Measurements from ENCODE around the gene LARGE1.

LARGE1 gene

GRCh38 chr22:33735978-33736377 is 184.3 kb downstream of the LARGE1 start:
- DNase-seq (ENCODE audit: low read depth in 1 of 2, low spot score in 1 of 2) = no peak

DNA sequence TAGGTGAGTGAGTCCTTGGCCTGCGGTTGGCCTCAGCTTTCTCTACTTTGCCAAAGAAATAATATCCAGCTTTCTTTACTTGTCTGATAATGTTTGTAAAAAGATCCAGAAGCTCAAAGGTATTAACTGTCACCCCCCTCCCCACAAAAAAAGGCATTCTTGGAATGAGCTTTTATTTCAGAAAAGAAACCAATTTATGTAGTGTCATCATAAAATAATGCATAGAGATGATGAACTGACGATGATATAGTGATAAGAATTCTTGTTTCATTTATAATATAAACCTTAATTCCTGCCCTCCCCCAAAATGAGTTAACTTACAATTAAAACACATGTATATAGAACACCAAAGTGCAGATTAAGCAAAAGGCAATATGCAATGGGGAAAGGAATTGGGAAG is 191.4 kb downstream of the LARGE1 start:
- DNase-seq (ENCODE audit: low read depth in 1 of 2, low spot score in 1 of 2) = no peak

GRCh38 chr22:33726294-33726734 is 194.0 kb downstream of the LARGE1 start:
- no peak for DNase-seq (ENCODE audit: low read depth in 1 of 2, low spot score in 1 of 2)

DNA sequence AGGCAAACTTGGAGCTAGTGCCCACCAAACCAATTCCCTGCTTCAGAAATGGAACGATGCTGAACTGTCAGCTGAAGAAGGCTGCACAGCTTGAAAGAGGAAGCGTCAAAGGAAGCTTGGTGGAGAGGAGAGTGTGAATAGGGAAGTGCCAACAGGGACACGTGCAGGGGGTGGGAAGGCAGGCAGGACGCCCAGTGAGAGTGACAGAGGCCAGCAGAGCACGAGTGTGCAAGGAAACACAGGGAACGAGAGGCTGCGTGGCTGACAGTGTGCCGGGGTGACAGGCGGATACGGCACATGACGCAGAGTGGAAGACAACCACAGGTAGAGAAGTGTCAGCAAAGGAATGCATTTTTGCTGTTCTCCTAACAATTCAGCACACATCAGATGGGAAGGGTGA is 196.4 kb downstream of the LARGE1 start:
- DNase-seq (ENCODE audit: low read depth in 1 of 2, low spot score in 1 of 2) = no peak

GRCh38 chr22:33722816-33723215 is 197.5 kb downstream of the LARGE1 start:
- no peak for DNase-seq (ENCODE audit: low read depth in 1 of 2, low spot score in 1 of 2)

DNA sequence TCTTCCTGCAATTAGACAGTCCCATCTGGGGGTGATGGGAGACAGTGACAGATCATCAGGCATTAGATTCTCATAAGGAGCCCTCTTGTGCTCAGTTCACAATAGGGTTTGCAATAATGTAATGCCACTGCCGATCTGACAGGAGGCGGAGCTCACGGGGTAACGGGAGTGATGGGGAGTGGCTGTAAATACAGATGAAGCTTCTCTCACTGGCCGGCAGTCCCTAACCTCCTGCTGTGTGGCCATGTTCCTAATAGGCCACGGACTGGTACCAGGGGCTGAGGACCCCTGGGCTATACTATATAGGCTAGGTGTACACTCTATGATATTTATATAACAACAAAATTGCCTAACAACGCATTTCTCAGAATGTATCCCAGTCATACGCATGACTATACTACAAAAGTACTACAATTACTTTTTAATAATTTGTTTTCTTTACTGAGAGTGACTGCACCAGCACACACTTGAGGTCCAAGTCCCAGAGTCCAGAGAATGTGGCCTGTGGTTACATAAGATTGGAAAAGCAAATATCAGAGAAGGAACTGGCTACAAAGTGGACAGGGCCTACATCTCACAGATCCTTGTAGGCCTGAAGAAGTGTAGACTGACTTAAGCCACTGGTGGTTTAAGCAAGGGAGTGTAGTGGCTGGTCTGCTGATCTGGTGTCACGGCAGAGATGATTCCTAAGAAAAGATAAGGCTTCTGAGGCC is 200.0 kb downstream of the LARGE1 start:
- no peak for DNase-seq (ENCODE audit: low read depth in 1 of 2, low spot score in 1 of 2)

GRCh38 chr22:33717694-33718396 is 202.4 kb downstream of the LARGE1 start:
- DNase-seq (ENCODE audit: low read depth in 1 of 2, low spot score in 1 of 2) = no peak

GRCh38 chr22:33715237-33715985 is 204.9 kb downstream of the LARGE1 start:
- DNase-seq (ENCODE audit: low read depth in 1 of 2, low spot score in 1 of 2) = no peak

- no peak for DNase-seq (ENCODE audit: low read depth in 1 of 2, low spot score in 1 of 2)
Observed at GRCh38 chr22:33710326-33710725, 209.9 kb downstream of the LARGE1 start.

GRCh38 chr22:33707581-33707980 is 212.7 kb downstream of the LARGE1 start:
- DNase-seq (ENCODE audit: low read depth in 1 of 2, low spot score in 1 of 2) = no peak

- DNase-seq (ENCODE audit: low read depth in 1 of 2, low spot score in 1 of 2) = no peak
Observed at GRCh38 chr22:33706100-33706499, 214.2 kb downstream of the LARGE1 start.

DNA sequence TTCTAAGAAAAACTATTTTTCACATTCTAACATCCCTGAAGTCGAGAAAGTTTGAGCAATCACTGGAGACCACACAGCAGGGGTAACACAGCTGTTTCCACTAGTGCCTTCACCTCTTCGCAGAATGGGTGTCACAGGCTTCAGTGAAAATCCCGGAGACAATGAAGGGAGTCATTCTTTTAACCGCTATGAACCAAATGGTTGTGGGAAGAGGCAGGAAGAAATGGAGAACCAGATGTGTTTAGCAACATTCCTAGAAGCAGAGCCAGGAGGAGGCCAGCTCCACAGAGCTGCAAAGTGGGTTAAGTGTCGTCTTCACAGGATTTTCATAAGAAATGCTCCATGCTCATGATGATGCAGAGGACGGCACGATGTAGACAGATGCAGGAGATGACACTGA is 221.1 kb downstream of the LARGE1 start:
- no peak for DNase-seq (ENCODE audit: low read depth in 1 of 2, low spot score in 1 of 2)

DNA sequence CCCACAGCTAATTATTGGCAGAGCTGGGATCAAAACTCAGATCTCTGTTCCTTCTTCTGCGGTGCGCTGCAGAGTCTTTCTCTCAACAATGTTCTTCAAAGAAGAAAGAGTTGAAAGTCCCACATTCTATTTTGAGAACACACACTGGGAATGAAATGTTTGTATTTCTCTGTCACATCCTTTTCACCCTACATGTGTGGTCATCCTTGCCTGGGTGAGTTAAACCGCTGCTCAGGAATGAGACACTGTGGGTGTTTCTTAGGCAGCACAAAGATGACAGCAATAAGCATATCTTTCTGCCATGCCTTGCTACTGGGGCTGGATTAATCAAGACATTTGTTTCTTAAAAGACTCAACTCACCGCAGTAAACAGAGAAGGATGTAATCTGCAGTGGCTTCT is 222.6 kb downstream of the LARGE1 start:
- no peak for DNase-seq (ENCODE audit: low read depth in 1 of 2, low spot score in 1 of 2)

GRCh38 chr22:33691057-33691630 is 229.1 kb downstream of the LARGE1 start:
- DNase-seq (ENCODE audit: low read depth in 1 of 2, low spot score in 1 of 2) = no peak

DNA sequence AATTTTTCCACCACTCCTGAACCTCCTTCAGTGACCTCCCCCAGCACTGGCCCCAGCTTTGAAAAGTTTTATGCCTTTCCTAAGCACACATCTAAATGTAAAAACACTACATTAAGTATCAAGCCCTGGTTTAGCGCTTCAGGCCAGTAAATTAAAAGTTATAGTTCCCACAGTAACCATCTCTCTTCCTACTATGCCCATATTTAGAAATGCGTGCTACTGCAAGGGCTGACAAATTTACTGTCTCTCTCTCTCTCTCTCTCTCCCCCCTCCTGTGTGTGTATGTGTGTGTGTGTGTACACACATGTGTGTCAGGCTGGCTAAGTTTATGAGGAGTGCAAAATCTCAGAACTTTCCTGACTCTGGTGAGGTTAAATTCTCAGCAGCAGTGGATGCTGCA is 231.4 kb downstream of the LARGE1 start:
- no peak for DNase-seq (ENCODE audit: low read depth in 1 of 2, low spot score in 1 of 2)

DNA sequence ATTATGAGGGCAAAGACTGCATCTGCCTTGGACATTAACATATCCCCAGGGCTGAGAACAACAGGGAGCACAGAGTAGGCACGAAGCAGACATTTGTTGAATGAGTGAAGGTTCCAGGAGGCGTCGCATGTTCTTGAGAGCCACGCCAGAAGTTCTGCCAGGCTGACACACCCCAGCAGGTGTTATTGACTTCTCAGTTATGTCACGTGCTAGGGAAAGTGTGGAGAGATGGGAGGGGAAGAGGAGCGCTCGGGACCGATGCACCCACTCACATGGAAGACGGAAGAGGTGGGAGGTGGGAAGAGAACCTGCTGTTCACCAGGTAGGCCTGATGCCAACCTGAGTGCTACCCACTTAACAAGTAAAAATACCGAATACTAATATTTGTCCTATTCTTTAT is 232.8 kb downstream of the LARGE1 start:
- no peak for DNase-seq (ENCODE audit: low read depth in 1 of 2, low spot score in 1 of 2)

- no peak for DNase-seq (ENCODE audit: low read depth in 1 of 2, low spot score in 1 of 2)
Observed at GRCh38 chr22:33684087-33684486, 236.2 kb downstream of the LARGE1 start.

DNA sequence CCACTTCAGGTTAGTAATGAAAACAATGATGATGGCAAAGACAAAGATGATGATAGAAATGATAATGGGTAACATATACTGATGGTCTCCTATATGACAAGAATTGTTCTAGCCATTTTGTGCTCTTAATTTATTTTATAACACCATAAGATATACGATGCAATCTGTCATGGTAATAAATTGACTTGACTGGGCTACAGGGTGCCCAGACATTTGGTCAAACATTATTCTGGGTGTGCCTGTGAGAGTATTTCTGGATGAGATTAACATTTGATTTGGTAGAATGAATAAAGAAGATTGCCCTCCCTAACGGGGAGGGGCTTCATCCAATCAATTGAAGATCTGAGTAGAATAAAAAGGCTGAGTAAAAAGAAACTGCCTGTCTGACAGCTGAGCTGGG is 237.3 kb downstream of the LARGE1 start:
- no peak for DNase-seq (ENCODE audit: low read depth in 1 of 2, low spot score in 1 of 2)

DNA sequence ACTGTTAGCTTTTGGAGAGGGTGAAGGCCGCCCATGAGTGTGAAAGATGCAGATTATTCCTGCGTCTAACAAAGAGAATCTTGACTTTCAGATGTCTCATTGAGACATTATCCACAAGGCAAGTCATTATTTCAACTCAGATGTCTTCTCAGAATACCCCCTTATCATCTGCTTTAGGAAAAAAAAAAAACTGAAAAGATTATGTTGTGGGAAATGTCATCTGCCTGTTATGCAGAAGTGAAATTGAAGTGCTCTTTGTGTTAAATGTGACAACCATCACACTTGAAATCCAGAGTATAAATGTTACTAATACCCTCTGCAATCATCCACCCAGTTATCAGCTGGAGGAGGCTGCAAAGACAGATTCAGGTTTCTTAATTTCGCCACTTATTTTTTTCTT is 239.6 kb downstream of the LARGE1 start:
- no peak for DNase-seq (ENCODE audit: low read depth in 1 of 2, low spot score in 1 of 2)

DNA sequence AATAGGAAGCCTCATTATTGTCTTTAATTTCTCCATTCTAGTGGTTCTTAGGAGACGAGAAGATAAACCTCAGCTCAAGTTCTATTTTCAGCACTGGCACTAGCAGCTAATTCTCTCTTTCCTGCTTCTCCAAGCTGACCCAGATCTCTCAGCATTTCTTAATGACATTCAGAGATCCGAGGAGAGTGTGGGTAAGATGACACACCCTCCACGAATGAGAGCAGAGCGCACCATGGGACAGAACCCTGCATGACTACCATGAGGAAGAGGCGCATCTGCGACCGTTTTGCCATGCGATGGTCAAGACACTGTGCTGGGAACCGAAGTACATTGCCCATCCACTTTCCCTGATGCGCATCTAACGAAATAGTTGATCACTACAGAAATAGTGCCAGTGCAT is 241.8 kb downstream of the LARGE1 start:
- no peak for DNase-seq (ENCODE audit: low read depth in 1 of 2, low spot score in 1 of 2)

- no peak for DNase-seq (ENCODE audit: low read depth in 1 of 2, low spot score in 1 of 2)
Observed at GRCh38 chr22:33677536-33677935, 242.7 kb downstream of the LARGE1 start.

DNA sequence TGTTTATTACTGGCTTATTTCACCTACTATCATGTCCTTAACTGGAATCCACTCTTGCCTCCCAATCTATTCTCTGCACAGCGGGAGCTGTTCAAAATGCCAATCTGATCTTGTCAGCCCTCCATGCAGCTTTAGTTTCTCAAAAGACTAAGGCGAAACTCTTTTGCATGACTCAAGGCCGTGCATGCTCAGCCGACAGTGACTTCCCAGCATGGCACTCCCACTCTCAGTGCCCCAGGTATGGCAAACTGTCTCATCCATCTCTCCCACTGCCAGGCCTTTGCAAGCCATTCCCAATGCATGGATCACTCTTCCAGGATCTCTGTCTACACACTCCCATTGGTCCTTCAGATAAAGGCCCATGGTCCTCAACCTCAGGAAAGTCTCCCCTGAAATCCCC is 245.9 kb downstream of the LARGE1 start:
- DNase-seq (ENCODE audit: low read depth in 1 of 2, low spot score in 1 of 2) = no peak

All from stimulated activated CD4-positive, alpha-beta T cell treated with anti-CD3 and anti-CD28 coated beads, Interleukin-15, amount 100 ng/mL, for 1 hour (primary cell).